ENCODE results near the gene TMEM161B.
"Not testable (repeated sequence)": the region's sequence is repeated elsewhere in the genome, so short reads cannot be mapped to it uniquely, and the experiment has no call there.

The TMEM161B gene

GRCh38 chr5:88268385-88269184, at the start of gene TMEM161B:
Gene TMEM161B (minus strand): TSS chr5:88268845. CDS start chr5:88268723, 122 bp downstream.
- H3K9me3 Mint-ChIP-seq, result peaks cover 2% of the 10 kb centered on the region
- H3K4me1 Mint-ChIP-seq, result peaks cover 48% of the 10 kb centered on the region
- peaks cover 5% of the 10 kb centered on the region for H3K27me3 Mint-ChIP-seq
- CTCF ChIA-PET, result no interaction called here
- peak within 1 kb of the TSS; percentile 99 for H3K4me3 Mint-ChIP-seq
- peak within 1 kb of the TSS; percentile 97 for H3K27ac Mint-ChIP-seq
- peak; percentile 96 for DNase-seq
- H3K36me3 Mint-ChIP-seq, result peaks cover 45% of the 10 kb centered on the region

GRCh38 chr5:88304356-88304755, 35.7 kb upstream of the TMEM161B start:
- peaks cover 2% of the 10 kb centered on the region for H3K9me3 Mint-ChIP-seq
- no peak for DNase-seq
- CTCF ChIA-PET, result no interaction called here
- H3K4me1 Mint-ChIP-seq, result no peaks in the 10 kb centered on the region
- H3K27me3 Mint-ChIP-seq, result no peaks in the 10 kb centered on the region
- H3K4me3 Mint-ChIP-seq, result no peak overlapping the region
- H3K27ac Mint-ChIP-seq, result no peak overlapping the region
- no peaks in the 10 kb centered on the region for H3K36me3 Mint-ChIP-seq

GRCh38 chr5:88298425-88298824, 29.8 kb upstream of the TMEM161B start:
- DNase-seq, result no peak
- Mint-ChIP-seq H3K4me1 (no peaks in the 10 kb centered on the region), H3K36me3 (no peaks in the 10 kb centered on the region), H3K4me3 (no peak overlapping the region), H3K9me3 (no peaks in the 10 kb centered on the region), H3K27ac (no peak overlapping the region), H3K27me3 (no peaks in the 10 kb centered on the region)
- CTCF ChIA-PET, result no interaction called here

- CTCF ChIA-PET, result interaction anchor here (0.7 kb wide), 1 partner anchor 154 kb away, joined by 3 read pairs; no protein-coding TSS in a partner anchor
Observed at GRCh38 chr5:88290801-88291200, 22.2 kb upstream of the TMEM161B start.

GRCh38 chr5:88288528-88289197, 20.0 kb upstream of the TMEM161B start:
- Mint-ChIP-seq H3K36me3 (peaks cover 9% of the 10 kb centered on the region), H3K9me3 (no peaks in the 10 kb centered on the region), H3K27me3 (no peaks in the 10 kb centered on the region), H3K27ac (no peak overlapping the region), H3K4me3 (no peak overlapping the region), H3K4me1 (no peaks in the 10 kb centered on the region)
- DNase-seq, result no peak
- CTCF ChIA-PET, result no interaction called here

More at GRCh38 chr5:88290801-88291200, 22.2 kb upstream of the TMEM161B start:
- Mint-ChIP-seq H3K36me3 (peaks cover 9% of the 10 kb centered on the region), H3K4me3 (no peak overlapping the region), H3K27ac (no peak overlapping the region), H3K27me3 (no peaks in the 10 kb centered on the region), H3K4me1 (no peaks in the 10 kb centered on the region), H3K9me3 (no peaks in the 10 kb centered on the region)
- DNase-seq, result no peak

GRCh38 chr5:88287846-88288527, 19.3 kb upstream of the TMEM161B start:
- H3K27ac Mint-ChIP-seq, result no peak overlapping the region
- peaks cover 9% of the 10 kb centered on the region for H3K36me3 Mint-ChIP-seq
- DNase-seq, result no peak
- H3K27me3 Mint-ChIP-seq, result no peaks in the 10 kb centered on the region
- CTCF ChIA-PET, result no interaction called here
- no peaks in the 10 kb centered on the region for H3K9me3 Mint-ChIP-seq
- no peak overlapping the region for H3K4me3 Mint-ChIP-seq
- no peaks in the 10 kb centered on the region for H3K4me1 Mint-ChIP-seq

- Mint-ChIP-seq H3K36me3 (peaks cover 13% of the 10 kb centered on the region), H3K9me3 (no peaks in the 10 kb centered on the region), H3K27ac (no peak overlapping the region), H3K27me3 (no peaks in the 10 kb centered on the region), H3K4me1 (no peaks in the 10 kb centered on the region), H3K4me3 (no peak overlapping the region)
- CTCF ChIA-PET, result no interaction called here
- DNase-seq, result no peak
Observed at GRCh38 chr5:88287302-88287701, 18.7 kb upstream of the TMEM161B start.

- Mint-ChIP-seq H3K4me3 (no peak overlapping the region), H3K4me1 (no peaks in the 10 kb centered on the region), H3K27me3 (no peaks in the 10 kb centered on the region), H3K27ac (no peak overlapping the region), H3K9me3 (no peaks in the 10 kb centered on the region), H3K36me3 (peaks cover 13% of the 10 kb centered on the region)
- CTCF ChIA-PET, result no interaction called here
- no peak for DNase-seq
Observed at GRCh38 chr5:88283690-88284089, 15.0 kb upstream of the TMEM161B start.

- no peak for DNase-seq
- H3K27me3 Mint-ChIP-seq, result no peaks in the 10 kb centered on the region
- H3K4me1 Mint-ChIP-seq, result no peaks in the 10 kb centered on the region
- no peak overlapping the region for H3K27ac Mint-ChIP-seq
- peaks cover 10% of the 10 kb centered on the region for H3K36me3 Mint-ChIP-seq
- CTCF ChIA-PET, result no interaction called here
- no peaks in the 10 kb centered on the region for H3K9me3 Mint-ChIP-seq
- H3K4me3 Mint-ChIP-seq, result no peak overlapping the region
Observed at GRCh38 chr5:88281322-88281721, 12.7 kb upstream of the TMEM161B start.

- Mint-ChIP-seq H3K36me3 (peaks cover 18% of the 10 kb centered on the region), H3K4me1 (no peaks in the 10 kb centered on the region), H3K27ac (no peak overlapping the region), H3K27me3 (no peaks in the 10 kb centered on the region), H3K4me3 (no peak overlapping the region), H3K9me3 (no peaks in the 10 kb centered on the region)
- CTCF ChIA-PET, result no interaction called here
- DNase-seq, result no peak
Observed at GRCh38 chr5:88279584-88279983, 10.9 kb upstream of the TMEM161B start.

- H3K4me1 Mint-ChIP-seq, result peaks cover 7% of the 10 kb centered on the region
Observed at GRCh38 chr5:88276378-88276777, 7.7 kb upstream of the TMEM161B start.

GRCh38 chr5:88275581-88275980, 6.9 kb upstream of the TMEM161B start:
- CTCF ChIA-PET, result no interaction called here
- H3K4me3 Mint-ChIP-seq, result no peak overlapping the region
- no peak overlapping the region for H3K27ac Mint-ChIP-seq
- H3K4me1 Mint-ChIP-seq, result peaks cover 14% of the 10 kb centered on the region
- H3K36me3 Mint-ChIP-seq, result peaks cover 35% of the 10 kb centered on the region
- no peaks in the 10 kb centered on the region for H3K9me3 Mint-ChIP-seq
- H3K27me3 Mint-ChIP-seq, result no peaks in the 10 kb centered on the region
- DNase-seq, result no peak

More at GRCh38 chr5:88276378-88276777, 7.7 kb upstream of the TMEM161B start:
- H3K27me3 Mint-ChIP-seq, result no peaks in the 10 kb centered on the region
- no peak for DNase-seq
- no peak overlapping the region for H3K4me3 Mint-ChIP-seq
- H3K36me3 Mint-ChIP-seq, result peaks cover 30% of the 10 kb centered on the region
- CTCF ChIA-PET, result no interaction called here
- H3K9me3 Mint-ChIP-seq, result no peaks in the 10 kb centered on the region
- no peak overlapping the region for H3K27ac Mint-ChIP-seq

- H3K4me1 Mint-ChIP-seq, result peaks cover 48% of the 10 kb centered on the region
- H3K27me3 Mint-ChIP-seq, result peaks cover 5% of the 10 kb centered on the region
- CTCF ChIA-PET, result no interaction called here
- peak overlapping the region; percentile 99 for H3K4me3 Mint-ChIP-seq
- peaks cover 43% of the 10 kb centered on the region for H3K36me3 Mint-ChIP-seq
- peak overlapping the region; percentile 97 for H3K27ac Mint-ChIP-seq
- DNase-seq, result peak; percentile 32
- H3K9me3 Mint-ChIP-seq, result peaks cover 2% of the 10 kb centered on the region
Observed at GRCh38 chr5:88269222-88269771, 652 bp upstream of the TMEM161B start.

GRCh38 chr5:88264565-88264964, 4.1 kb downstream of the TMEM161B start:
- H3K9me3 Mint-ChIP-seq, CTCF ChIA-PET, H3K4me3 Mint-ChIP-seq, DNase-seq, H3K27ac Mint-ChIP-seq, H3K27me3 Mint-ChIP-seq: not testable (repeated sequence)
- Mint-ChIP-seq H3K4me1 (peaks cover 27% of the 10 kb centered on the region), H3K36me3 (peaks cover 36% of the 10 kb centered on the region)
